Neural cell (in vitro differentiated cells): ENCODE results near the gene C10orf90. TPM values are rescaled to one million over a fixed set of nuclear protein-coding genes. Genes with fewer than 3 reads are reported as not detected.

Experiments used
- H2AFZ ChIP-seq: fragments of 200-600, 300-800 bp; sonication (generic), shearing (Covaris generic); 2 replicates; pipeline ENCODE4 v1.6.0; 2014; ENCODE audit warnings: low read depth, mild to moderate bottlenecking, antibody characterized with exemption, low read length, moderate library complexity
- H3F3A ChIP-seq: fragments of 200-600 bp; shearing (Covaris generic); 2 replicates; pipeline ENCODE4 v1.6.1; 2016; ENCODE audit warnings: mild to moderate bottlenecking, moderate library complexity, mixed read lengths, antibody characterized with exemption, low read length; ENCODE audit not compliant: insufficient read depth, poor library complexity, severe bottlenecking
- H3K27ac ChIP-seq: fragments of 200-600, 300-800 bp; sonication (generic), shearing (Covaris generic); 2 replicates; pipeline ENCODE4 v1.5.1; 2014; ENCODE audit warnings: mild to moderate bottlenecking, low read length, moderate library complexity
- H3K27me3 ChIP-seq: fragments of 300-800, 200-600 bp; sonication (generic), shearing (Covaris generic); 2 replicates; pipeline ENCODE4 v1.6.0; 2014; ENCODE audit warnings: mild to moderate bottlenecking, low read depth, low read length, moderate library complexity; ENCODE audit not compliant: insufficient read depth
- H3K36me3 ChIP-seq: fragments of 300-800, 200-600 bp; sonication (generic), shearing (Covaris generic); 2 replicates; pipeline ENCODE4 v1.5.1; 2014; ENCODE audit warnings: mild to moderate bottlenecking, antibody characterized with exemption, low read length, moderate library complexity; ENCODE audit not compliant: insufficient read depth
- H3K4me2 ChIP-seq: fragments of 300-800, 200-600 bp; sonication (generic), shearing (Covaris generic); 2 replicates; pipeline ENCODE4 v1.6.0; 2014; ENCODE audit warnings: mild to moderate bottlenecking, low read length
- H3K4me3 ChIP-seq: fragments of 300-800, 200-600 bp; sonication (generic), shearing (Covaris generic); 2 replicates; pipeline ENCODE4 v1.5.1; 2014; ENCODE audit warnings: mild to moderate bottlenecking, low read length, moderate library complexity
- H3K79me2 ChIP-seq: fragments of 200-600 bp; shearing (Covaris generic); replicated peaks from 2 replicates; pipeline ENCODE4 v1.6.0; 2014; ENCODE audit warnings: mild to moderate bottlenecking, low read length, moderate library complexity; ENCODE audit not compliant: insufficient read depth
- H3K9ac ChIP-seq: fragments of 300-800, 200-600 bp; sonication (generic), shearing (Covaris generic); 2 replicates; pipeline ENCODE4 v1.6.1; 2016; ENCODE audit warnings: mild to moderate bottlenecking, low read length, mixed read lengths
- H3K9me2 ChIP-seq: fragments of 200-600 bp; shearing (Covaris generic); 2 replicates; pipeline ENCODE4 v1.6.1; 2016; ENCODE audit warnings: mild to moderate bottlenecking, low read length, mixed read lengths; ENCODE audit not compliant: insufficient read depth
- H3K9me3 ChIP-seq: fragments of 200-600, 300-800 bp; sonication (generic), shearing (Covaris generic); 2 replicates; pipeline ENCODE4 v1.6.1; 2016; ENCODE audit warnings: mild to moderate bottlenecking, mixed run types, low read length, moderate library complexity, mixed read lengths
- H4K20me1 ChIP-seq: fragments of 200-600 bp; shearing (Covaris generic); 2 replicates; pipeline ENCODE4 v1.6.1; 2016; ENCODE audit warnings: mild to moderate bottlenecking, mixed run types; ENCODE audit not compliant: insufficient read depth
- CTCF ChIP-seq: fragments of 450-650 bp; IDR thresholded peaks from 2 replicates; pipeline ENCODE4 v1.5.1; 2014; ENCODE audit warnings: antibody characterized with exemption, mild to moderate bottlenecking, moderate library complexity; ENCODE audit not compliant: poor library complexity, severe bottlenecking
- EP300 ChIP-seq: fragments of 450-650 bp; conservative IDR thresholded peaks from 2 replicates; pipeline ENCODE4 v1.6.1; 2014; ENCODE audit warnings: antibody characterized with exemption, mild to moderate bottlenecking, moderate library complexity; ENCODE audit not compliant: poor library complexity, severe bottlenecking
- EZH2 ChIP-seq: fragments of 200-600, 300-800 bp; shearing (Covaris generic), sonication (generic); IDR thresholded peaks from 2 replicates; pipeline ENCODE4 v1.6.1; 2014; ENCODE audit warnings: antibody characterized with exemption, low read length, borderline replicate concordance, mild to moderate bottlenecking; ENCODE audit not compliant: insufficient read depth, poor library complexity, severe bottlenecking
- MXI1 ChIP-seq: fragments of 450-650 bp; conservative IDR thresholded peaks from 2 replicates; pipeline ENCODE4 v1.6.1; 2014; ENCODE audit warnings: antibody characterized with exemption, mild to moderate bottlenecking; ENCODE audit not compliant: poor library complexity, severe bottlenecking
- POLR2AphosphoS5 ChIP-seq: IDR thresholded peaks from 2 replicates; pipeline ENCODE4 v1.6.1; 2012
- RAD21 ChIP-seq: fragments of 450-650 bp; conservative IDR thresholded peaks from 2 replicates; pipeline ENCODE4 v1.6.1; 2014; ENCODE audit warnings: antibody characterized with exemption, mild to moderate bottlenecking, moderate library complexity
- REST ChIP-seq: IDR thresholded peaks from 2 replicates; pipeline ENCODE4 v1.6.1; 2012; ENCODE audit warnings: borderline replicate concordance
- SMC3 ChIP-seq: fragments of 450-650 bp; conservative IDR thresholded peaks from 2 replicates; pipeline ENCODE4 v1.6.1; 2014; ENCODE audit warnings: antibody characterized with exemption, mild to moderate bottlenecking, moderate library complexity; ENCODE audit not compliant: poor library complexity
- TAF1 ChIP-seq: IDR thresholded peaks from 2 replicates; pipeline ENCODE4 v1.6.1; 2012; ENCODE audit warnings: low read depth
- polyA plus RNA-seq: library from polyadenylated mRNA; depleted of rRNA; stranded (reverse); fragments of >200 nt; gene quantifications from 2 replicates; pipeline ENCODE4 v1.2.3, GENCODE V29; 2014

Gene C10orf90
- polyA plus RNA-seq, 1 donor from 2014 or later = not detected

- Histone ChIP-seq H3K27me3 (no peaks in the 10 kb centered on the region), H3K9ac (no peak overlapping the region), H3F3A (no peaks in the 10 kb centered on the region), H3K9me2 (no peaks in the 10 kb centered on the region), H3K36me3 (no peaks in the 10 kb centered on the region), H3K27ac (no peak overlapping the region), H3K79me2 (no peaks in the 10 kb centered on the region), H3K4me3 (no peak overlapping the region), H4K20me1 (no peaks in the 10 kb centered on the region), H2AFZ (no peak overlapping the region), H3K9me3 (no peaks in the 10 kb centered on the region), H3K4me2 (no peak overlapping the region)
- no peak for TF ChIP-seq SMC3
- TF ChIP-seq EP300 = no peak
- no peak for TF ChIP-seq TAF1
- no peak for TF ChIP-seq MXI1
- TF ChIP-seq RAD21 = no peak
- TF ChIP-seq REST = no peak
- TF ChIP-seq POLR2AphosphoS5 = no peak
- TF ChIP-seq CTCF = no peak
- no peak for TF ChIP-seq EZH2
These were observed 35.6 kb downstream of the C10orf90 start for GRCh38 chr10:126634911-126635310.

- H4K20me1 ChIP-seq = no peaks in the 10 kb centered on the region
- no peak overlapping the region for H3K27ac ChIP-seq
- H3K27me3 ChIP-seq = no peaks in the 10 kb centered on the region
- no peak overlapping the region for H3K4me3 ChIP-seq
- H3K9me3 ChIP-seq = no peaks in the 10 kb centered on the region
- no peak overlapping the region for H3K4me2 ChIP-seq
- no peaks in the 10 kb centered on the region for H3K36me3 ChIP-seq
- TF ChIP-seq RAD21 (no peak), SMC3 (no peak), CTCF (no peak), REST (no peak), EZH2 (no peak)
- no peaks in the 10 kb centered on the region for H3K79me2 ChIP-seq
- H3K9me2 ChIP-seq = no peaks in the 10 kb centered on the region
- no peak overlapping the region for H3K9ac ChIP-seq
- no peak overlapping the region for H2AFZ ChIP-seq
- no peaks in the 10 kb centered on the region for H3F3A ChIP-seq
These were observed 36.1 kb downstream of the C10orf90 start for GRCh38 chr10:126634347-126634746.
